Measurements from ENCODE around the gene TCHP. TPM values are rescaled to one million over a fixed set of nuclear protein-coding genes. Genes with fewer than 3 reads are reported as not detected.

Gene TCHP
- total and polyA plus RNA-seq, 2 of the 13 experiments (the other 11 are each of a cell fraction or from before 2014, with no cell fraction given): 6.7 to 12.2 TPM

DNA sequence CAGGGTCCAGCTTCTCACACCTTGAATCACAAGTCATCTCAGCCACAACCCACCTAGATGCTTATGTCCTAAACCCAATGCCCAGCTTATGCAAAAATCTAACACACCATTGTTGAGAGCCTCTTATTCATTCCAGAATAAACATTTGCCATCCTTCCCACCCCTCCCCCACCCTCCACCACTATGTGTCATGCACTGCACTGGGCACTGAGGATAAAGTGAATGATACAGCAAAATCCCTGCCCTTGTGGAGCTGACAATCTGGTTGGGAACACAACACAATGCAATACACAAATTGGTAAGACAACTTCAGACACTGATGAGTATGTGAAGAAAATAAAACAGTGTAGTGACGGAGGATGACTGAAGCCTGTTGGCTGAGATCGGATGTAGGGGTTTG lies 18.3 kb upstream of the TCHP start:
- DNase-seq (ENCODE audit: low spot score) (no peak), FAIRE-seq (no peak), ATAC-seq (no peak)
- Histone ChIP-seq H3K79me2 (ENCODE audit: insufficient read depth, low read length) (peaks cover 7% of the 10 kb centered on the region), H3K27ac (ENCODE audit: extremely low read length, insufficient read depth, low read length) (no peak overlapping the region), H3K27me3 (ENCODE audit: control insufficient read depth in 1 of 2, insufficient read depth in 2 of 2, low read length in 2 of 2) (peaks cover 0 to 9% of the 10 kb centered on the region in 2 experiments; a peak in 2 of 5 replicates), H3K9me3 (ENCODE audit: low read length) (no peaks in the 10 kb centered on the region), H3K36me3 (replicated peaks in 1 of 2; ENCODE audit: control insufficient read depth in 1 of 2, insufficient read depth in 2 of 2, low read length in 2 of 2) (no peaks in the 10 kb centered on the region), H3K4me2 (ENCODE audit: low read depth, low read length) (no peak overlapping the region), H4K20me1 (ENCODE audit: insufficient read depth, low read length) (no peaks in the 10 kb centered on the region), H2AFZ (ENCODE audit: low read length) (no peak overlapping the region), H3K4me1 (ENCODE audit: insufficient read depth, low read length) (peaks cover 52% of the 10 kb centered on the region), H3K4me3 (replicated peaks in 1 of 3; ENCODE audit: insufficient read depth in 1 of 3, low read depth in 2 of 3, low read length in 3 of 3) (no peak overlapping the region), H3K9ac (ENCODE audit: insufficient read depth, low read depth, low read length) (no peak overlapping the region)
- ChIA-PET POLR2A (interaction anchor here (1.2 kb wide), 1 partner anchor 29 kb away, joined by 5 read pairs; no protein-coding TSS in a partner anchor), CTCF (ENCODE audit: low intra/inter-chr PET ratio, low total read pairs) (interaction anchor here (1.0 kb wide), 1 partner anchor 28 kb away, joined by 3 read pairs; no protein-coding TSS in a partner anchor)
- in situ Hi-C loops (cut with HindIII; ENCODE audit: extremely low pct_ligation_motif_present, low pct_unique_long_range_greater_than_20kb) (loop anchor here (5.0 kb wide), 1 partner anchor 34 kb away; no protein-coding TSS in a partner anchor), intact Hi-C loops (cut with micrococcal nuclease; ENCODE audit: unreplicated experiment) (no loop called here)
- 70% methylated on average over 2 of the region's 2 CpGs for WGBS (ENCODE audit: low lambda C conversion rate)
- TF ChIP-seq KDM2A (CRISPR knock-in tag; IDR thresholded peaks at IDR 0.05; ENCODE audit: borderline replicate concordance, low read depth) (no peak), PHF20 (CRISPR knock-in tag; IDR thresholded peaks at IDR 0.05) (no peak), ZNF326 (CRISPR knock-in tag; IDR thresholded peaks at IDR 0.05; ENCODE audit: borderline replicate concordance) (no peak), ZFP37 (CRISPR knock-in tag; IDR thresholded peaks at IDR 0.05; ENCODE audit: borderline replicate concordance) (no peak), TEAD2 (CRISPR knock-in tag; IDR thresholded peaks at IDR 0.05) (no peak), ELF3 (CRISPR knock-in tag; IDR thresholded peaks at IDR 0.05) (no peak), CHD2 (IDR thresholded peaks at IDR 0.05; ENCODE audit: low read depth, low read length) (no peak), SNAPC2 (CRISPR knock-in tag; IDR thresholded peaks at IDR 0.05) (no peak), ZFP62 (CRISPR knock-in tag; IDR thresholded peaks at IDR 0.05) (no peak)
- TF ChIP-seq, protein P1, sequence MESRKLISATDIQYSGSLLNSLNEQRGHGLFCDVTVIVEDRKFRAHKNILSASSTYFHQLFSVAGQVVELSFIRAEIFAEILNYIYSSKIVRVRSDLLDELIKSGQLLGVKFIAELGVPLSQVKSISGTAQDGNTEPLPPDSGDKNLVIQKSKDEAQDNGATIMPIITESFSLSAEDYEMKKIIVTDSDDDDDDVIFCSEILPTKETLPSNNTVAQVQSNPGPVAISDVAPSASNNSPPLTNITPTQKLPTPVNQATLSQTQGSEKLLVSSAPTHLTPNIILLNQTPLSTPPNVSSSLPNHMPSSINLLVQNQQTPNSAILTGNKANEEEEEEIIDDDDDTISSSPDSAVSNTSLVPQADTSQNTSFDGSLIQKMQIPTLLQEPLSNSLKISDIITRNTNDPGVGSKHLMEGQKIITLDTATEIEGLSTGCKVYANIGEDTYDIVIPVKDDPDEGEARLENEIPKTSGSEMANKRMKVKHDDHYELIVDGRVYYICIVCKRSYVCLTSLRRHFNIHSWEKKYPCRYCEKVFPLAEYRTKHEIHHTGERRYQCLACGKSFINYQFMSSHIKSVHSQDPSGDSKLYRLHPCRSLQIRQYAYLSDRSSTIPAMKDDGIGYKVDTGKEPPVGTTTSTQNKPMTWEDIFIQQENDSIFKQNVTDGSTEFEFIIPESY (CRISPR knock-in tag; IDR thresholded peaks at IDR 0.05): no peak
- TF ChIP-seq, protein P2, sequence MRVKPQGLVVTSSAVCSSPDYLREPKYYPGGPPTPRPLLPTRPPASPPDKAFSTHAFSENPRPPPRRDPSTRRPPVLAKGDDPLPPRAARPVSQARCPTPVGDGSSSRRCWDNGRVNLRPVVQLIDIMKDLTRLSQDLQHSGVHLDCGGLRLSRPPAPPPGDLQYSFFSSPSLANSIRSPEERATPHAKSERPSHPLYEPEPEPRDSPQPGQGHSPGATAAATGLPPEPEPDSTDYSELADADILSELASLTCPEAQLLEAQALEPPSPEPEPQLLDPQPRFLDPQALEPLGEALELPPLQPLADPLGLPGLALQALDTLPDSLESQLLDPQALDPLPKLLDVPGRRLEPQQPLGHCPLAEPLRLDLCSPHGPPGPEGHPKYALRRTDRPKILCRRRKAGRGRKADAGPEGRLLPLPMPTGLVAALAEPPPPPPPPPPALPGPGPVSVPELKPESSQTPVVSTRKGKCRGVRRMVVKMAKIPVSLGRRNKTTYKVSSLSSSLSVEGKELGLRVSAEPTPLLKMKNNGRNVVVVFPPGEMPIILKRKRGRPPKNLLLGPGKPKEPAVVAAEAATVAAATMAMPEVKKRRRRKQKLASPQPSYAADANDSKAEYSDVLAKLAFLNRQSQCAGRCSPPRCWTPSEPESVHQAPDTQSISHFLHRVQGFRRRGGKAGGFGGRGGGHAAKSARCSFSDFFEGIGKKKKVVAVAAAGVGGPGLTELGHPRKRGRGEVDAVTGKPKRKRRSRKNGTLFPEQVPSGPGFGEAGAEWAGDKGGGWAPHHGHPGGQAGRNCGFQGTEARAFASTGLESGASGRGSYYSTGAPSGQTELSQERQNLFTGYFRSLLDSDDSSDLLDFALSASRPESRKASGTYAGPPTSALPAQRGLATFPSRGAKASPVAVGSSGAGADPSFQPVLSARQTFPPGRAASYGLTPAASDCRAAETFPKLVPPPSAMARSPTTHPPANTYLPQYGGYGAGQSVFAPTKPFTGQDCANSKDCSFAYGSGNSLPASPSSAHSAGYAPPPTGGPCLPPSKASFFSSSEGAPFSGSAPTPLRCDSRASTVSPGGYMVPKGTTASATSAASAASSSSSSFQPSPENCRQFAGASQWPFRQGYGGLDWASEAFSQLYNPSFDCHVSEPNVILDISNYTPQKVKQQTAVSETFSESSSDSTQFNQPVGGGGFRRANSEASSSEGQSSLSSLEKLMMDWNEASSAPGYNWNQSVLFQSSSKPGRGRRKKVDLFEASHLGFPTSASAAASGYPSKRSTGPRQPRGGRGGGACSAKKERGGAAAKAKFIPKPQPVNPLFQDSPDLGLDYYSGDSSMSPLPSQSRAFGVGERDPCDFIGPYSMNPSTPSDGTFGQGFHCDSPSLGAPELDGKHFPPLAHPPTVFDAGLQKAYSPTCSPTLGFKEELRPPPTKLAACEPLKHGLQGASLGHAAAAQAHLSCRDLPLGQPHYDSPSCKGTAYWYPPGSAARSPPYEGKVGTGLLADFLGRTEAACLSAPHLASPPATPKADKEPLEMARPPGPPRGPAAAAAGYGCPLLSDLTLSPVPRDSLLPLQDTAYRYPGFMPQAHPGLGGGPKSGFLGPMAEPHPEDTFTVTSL (CRISPR knock-in tag; IDR thresholded peaks at IDR 0.05; ENCODE audit: borderline replicate concordance): no peak
- TF ChIP-seq, protein P3, sequence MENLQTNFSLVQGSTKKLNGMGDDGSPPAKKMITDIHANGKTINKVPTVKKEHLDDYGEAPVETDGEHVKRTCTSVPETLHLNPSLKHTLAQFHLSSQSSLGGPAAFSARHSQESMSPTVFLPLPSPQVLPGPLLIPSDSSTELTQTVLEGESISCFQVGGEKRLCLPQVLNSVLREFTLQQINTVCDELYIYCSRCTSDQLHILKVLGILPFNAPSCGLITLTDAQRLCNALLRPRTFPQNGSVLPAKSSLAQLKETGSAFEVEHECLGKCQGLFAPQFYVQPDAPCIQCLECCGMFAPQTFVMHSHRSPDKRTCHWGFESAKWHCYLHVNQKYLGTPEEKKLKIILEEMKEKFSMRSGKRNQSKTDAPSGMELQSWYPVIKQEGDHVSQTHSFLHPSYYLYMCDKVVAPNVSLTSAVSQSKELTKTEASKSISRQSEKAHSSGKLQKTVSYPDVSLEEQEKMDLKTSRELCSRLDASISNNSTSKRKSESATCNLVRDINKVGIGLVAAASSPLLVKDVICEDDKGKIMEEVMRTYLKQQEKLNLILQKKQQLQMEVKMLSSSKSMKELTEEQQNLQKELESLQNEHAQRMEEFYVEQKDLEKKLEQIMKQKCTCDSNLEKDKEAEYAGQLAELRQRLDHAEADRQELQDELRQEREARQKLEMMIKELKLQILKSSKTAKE (CRISPR knock-in tag; IDR thresholded peaks at IDR 0.05; ENCODE audit: borderline replicate concordance): no peak
- TF ChIP-seq, protein P4, sequence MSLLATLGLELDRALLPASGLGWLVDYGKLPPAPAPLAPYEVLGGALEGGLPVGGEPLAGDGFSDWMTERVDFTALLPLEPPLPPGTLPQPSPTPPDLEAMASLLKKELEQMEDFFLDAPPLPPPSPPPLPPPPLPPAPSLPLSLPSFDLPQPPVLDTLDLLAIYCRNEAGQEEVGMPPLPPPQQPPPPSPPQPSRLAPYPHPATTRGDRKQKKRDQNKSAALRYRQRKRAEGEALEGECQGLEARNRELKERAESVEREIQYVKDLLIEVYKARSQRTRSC (CRISPR knock-in tag; IDR thresholded peaks at IDR 0.05; ENCODE audit: low read depth): no peak
- no TSS peak for BruUV-seq (replicated peaks)

All from HepG2 (cell line).